ENCODE results near the gene AARS1.
"Not testable (repeated sequence)": the region's sequence is repeated elsewhere in the genome, so short reads cannot be mapped to it uniquely, and the experiment has no call there.

The AARS1 gene

DNA sequence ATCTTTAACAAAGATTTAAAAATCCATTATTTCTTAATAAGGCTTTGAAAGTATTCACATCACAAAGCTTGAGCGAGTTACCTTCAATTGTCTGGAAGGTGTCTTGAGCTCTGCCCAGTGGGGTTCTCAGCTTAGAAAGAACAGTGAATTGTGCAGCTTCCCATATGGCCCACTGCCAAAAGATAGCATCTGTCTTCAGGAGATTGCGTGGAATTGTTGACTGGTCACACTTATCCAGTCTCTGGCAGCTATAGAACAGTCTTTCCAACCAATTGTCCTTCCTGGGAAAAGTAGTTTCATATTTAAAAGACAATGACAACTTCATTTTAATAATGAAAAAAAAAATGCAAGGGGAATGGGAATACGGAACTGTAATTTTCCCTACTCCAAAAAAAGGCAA is 57.5 kb downstream of the AARS1 start:
- not testable (repeated sequence) for DNase-seq (ENCODE audit: low read depth, low spot score); H3K27ac ChIP-seq

DNA sequence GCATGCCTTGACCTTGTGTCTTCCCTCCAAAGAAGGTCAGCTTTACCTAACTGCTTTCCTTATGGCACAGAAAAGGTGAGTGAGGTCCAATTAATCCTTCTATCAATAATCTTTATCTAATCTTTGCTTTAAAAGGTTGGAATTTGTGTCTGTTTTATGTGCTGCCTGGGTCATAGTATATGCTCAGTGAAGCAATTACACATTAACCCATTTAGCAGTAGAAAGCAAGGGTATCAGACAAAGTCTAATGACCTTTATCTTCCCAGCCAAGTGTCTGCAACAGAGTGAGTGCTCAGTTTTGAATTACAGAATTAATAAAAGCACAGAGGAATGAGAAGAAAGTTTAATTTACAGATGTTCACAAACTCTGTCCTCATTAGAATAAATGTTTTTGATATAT is 63.3 kb downstream of the AARS1 start:
- not testable (repeated sequence) for DNase-seq (ENCODE audit: low read depth, low spot score); H3K27ac ChIP-seq

DNA sequence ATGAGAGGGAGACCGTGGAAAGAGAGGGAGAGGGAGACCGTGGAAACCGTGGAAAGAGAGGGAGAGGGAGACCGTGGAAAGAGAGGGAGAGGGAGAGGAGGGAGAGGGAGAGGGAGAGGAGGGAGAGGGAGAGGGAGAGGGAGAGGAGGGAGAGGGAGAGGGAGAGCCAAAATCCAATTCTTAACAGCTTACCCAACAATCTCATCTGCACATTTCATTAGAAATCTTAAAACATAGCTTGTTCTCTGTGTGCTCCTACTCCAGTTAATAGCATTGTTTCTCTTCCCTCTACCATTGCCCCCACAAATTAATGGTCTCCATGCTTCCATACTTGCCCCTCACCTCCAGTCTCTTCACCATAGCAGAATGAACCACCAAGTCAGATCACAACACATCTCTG is 63.9 kb downstream of the AARS1 start:
- not testable (repeated sequence) for DNase-seq (ENCODE audit: low read depth, low spot score)

DNA sequence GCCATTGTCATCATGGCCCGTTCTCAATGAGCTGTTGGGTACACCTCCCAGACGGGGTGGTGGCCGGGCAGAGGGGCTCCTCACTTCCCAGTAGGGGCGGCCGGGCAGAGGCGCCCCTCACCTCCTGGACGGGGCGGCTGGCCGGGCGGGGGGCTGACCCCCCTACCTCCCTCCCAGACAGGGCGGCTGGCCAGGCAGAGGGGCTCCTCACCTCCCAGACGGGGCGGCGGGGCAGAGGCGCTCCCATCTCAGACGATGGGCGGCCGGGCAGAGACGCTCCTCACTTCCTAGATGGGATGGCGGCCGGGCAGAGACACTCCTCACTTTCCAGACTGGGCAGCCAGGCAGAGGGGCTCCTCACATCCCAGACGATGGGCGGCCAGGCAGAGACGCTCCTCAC is 64.7 kb downstream of the AARS1 start:
- DNase-seq (ENCODE audit: low read depth, low spot score); H3K27ac ChIP-seq: not testable (repeated sequence)

More for the DNA sequence above, 63.9 kb downstream of the AARS1 start:
- not testable (repeated sequence) for H3K27ac ChIP-seq

DNA sequence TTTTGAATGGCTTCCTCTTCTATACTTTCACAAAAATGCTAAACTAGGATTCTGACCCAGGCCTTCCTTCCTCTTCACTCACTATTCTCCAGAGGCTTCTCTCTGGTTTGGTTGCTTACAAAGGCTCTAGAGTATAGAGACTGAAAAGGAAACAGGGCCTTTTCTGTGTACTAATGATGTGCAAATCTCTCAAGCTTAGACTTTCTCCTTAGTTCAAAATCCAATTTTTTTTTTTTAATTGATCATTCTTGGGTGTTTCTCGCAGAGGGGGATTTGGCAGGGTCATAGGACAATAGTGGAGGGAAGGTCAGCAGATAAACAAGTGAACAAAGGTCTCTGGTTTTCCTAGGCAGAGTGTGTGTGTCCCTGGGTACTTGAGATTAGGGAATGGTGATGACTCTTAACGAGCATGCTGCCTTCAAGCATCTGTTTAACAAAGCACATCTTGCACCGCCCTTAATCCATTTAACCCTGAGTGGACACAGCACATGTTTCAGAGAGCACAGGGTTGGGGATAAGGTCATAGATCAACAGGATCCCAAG is 65.3 kb downstream of the AARS1 start:
- not testable (repeated sequence) for DNase-seq (ENCODE audit: low read depth, low spot score); H3K27ac ChIP-seq

DNA sequence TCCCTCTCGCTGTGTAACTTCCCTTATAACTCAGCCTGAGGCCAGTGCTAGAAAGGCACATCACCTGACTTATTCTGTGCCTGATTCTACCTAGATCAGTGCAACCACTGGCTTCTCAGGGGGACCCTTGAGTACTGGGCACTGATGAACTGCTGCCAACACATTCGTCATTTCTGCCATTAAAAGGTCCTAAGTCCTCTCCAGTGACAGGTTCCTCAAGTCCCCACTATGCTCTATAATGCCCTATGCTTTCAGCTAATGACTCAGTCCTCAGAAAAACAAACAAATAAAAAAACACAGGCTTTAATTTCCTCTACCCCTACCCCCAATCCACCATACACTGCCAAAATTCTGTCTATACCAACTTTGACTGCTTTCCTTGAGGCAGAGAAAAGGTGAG is 66.1 kb downstream of the AARS1 start:
- DNase-seq (ENCODE audit: low read depth, low spot score); H3K27ac ChIP-seq: not testable (repeated sequence)

DNA sequence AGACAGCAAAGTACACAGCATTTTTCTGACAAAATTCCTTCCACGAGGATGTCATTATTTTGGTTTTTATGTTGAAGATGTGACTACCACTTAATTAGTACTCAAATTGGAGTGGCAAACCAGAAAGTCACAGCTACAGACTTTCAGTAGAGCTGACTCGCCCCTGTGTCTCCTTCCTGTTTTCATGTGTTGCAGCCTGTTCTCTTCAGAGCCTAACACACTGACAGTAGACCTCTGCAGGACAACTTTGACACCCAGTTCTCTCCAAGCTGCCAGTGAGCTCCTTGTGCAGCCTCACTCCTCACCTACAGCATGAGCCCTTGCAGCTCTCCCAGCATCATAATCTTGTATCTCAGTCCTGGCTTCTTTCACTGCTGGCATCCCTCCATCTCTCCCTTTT is 66.7 kb downstream of the AARS1 start:
- DNase-seq (ENCODE audit: low read depth, low spot score); H3K27ac ChIP-seq: not testable (repeated sequence)

DNA sequence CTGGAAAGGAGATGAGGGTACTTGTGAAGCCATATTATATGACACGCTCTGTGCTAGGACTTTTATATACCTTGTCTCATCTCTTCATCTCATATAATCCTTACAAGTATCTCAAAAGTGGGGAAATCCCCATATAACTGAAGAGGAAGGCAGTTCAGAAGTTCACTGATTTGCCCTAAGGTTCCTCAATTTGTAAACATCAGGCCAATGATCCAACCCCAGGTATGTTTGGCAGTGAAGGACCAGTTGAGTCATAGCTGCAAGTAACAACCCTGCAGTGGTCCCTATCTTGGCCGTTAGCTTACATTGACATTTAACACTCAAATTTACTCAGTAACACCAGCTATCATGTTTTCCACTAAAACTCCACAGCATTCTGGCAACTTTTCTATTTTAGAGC is 70.7 kb downstream of the AARS1 start:
- H3K27ac ChIP-seq; DNase-seq (ENCODE audit: low read depth, low spot score): not testable (repeated sequence)

DNA sequence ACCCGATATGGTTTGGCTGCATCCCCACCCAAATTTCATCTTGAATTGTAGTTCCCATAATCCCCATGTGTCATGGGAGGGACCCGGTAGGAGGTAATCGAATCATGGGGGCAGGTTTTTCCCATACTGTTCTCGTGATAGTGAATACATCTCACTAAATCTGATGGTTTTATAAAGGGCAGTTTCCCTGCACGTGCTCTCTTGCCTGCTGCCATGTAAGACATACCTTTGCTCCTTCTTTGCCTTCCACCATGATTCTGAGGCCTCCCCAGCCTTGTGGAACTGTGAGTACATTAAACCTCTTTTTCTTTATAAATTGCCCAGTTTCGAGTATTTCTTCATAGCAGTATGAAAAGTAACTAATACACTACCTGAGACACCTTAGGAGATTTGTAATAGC is 82.9 kb downstream of the AARS1 start:
- DNase-seq (ENCODE audit: low read depth, low spot score); H3K27ac ChIP-seq: not testable (repeated sequence)

DNA sequence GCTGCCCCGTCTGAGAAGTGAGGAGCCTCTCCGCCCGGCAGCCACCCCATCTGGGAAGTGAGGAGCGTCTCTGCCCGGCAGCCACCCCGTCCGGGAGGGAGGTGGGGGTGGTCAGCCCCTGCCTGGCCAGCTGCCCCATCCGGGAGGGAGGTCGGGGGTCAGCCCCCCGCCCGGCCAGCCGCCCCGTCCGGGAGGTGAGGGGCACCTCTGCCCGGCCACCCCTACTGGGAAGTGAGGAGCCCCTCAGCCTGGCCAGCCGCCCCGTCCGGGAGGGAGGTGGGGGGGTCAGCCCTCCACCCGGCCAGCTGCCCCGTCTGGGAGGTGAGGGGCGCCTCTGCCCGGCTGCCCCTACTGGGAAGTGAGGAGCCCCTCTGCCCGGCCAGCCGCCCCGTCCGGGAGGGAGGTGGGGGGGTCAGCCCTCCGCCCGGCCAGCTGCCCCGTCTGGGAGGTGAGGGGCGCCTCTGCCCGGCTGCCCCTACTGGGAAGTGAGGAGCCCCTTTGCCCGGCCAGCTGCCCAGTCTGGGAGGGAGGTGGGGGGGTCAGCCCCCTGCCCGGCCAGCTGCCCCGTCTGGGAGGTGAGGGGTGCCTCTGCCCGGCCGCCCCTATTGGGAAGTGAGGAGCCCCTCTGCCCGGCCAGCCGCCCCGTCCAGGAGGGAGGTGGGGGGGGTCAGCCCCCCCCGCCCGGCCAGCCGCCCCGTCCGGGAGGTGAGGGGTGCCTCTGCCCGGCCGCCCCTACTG is 84.5 kb downstream of the AARS1 start:
- not testable (repeated sequence) for DNase-seq (ENCODE audit: low read depth, low spot score); H3K27ac ChIP-seq

DNA sequence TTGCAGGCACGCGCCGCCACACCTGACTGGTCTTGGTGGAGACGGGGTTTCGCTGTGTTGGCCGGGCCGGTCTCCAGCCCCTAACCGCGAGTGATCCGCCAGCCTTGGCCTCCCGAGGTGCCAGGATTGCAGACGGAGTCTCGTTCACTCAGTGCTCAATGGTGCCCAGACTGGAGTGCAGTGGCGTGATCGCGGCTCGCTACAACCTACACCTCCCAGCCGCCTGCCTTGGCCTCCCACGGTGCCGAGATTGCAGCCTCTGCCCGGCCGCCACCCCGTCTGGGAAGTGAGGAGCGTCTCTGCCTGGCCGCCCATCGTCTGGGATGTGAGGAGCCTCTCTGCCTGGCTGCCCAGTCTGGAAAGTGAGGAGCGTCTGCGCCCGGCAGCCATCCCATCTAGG is 85.3 kb downstream of the AARS1 start:
- H3K27ac ChIP-seq; DNase-seq (ENCODE audit: low read depth, low spot score): not testable (repeated sequence)

DNA sequence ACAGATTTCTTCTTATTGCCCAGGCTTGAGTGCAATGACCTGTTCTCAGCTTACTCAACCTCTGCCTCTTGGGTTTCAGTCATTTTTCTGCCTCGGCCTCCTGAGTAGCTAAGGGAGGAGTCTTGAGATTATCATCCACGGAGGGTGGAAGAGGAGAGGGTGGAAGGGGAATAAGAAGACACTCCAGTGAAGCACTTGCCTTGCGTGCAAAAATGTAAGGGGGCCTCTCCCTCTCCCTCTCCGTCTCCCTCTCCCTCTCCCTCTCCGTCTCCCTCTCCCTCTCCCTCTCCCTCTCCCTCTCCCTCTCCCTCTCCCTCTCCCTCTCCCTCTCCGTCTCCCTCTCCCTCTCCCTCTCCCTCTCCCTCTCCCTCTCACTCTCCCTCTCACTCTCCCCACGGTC is 85.8 kb downstream of the AARS1 start:
- not testable (repeated sequence) for H3K27ac ChIP-seq; DNase-seq (ENCODE audit: low read depth, low spot score)
